Peyer's patch (tissue), 4 donors: ENCODE measurements around the gene GRIK3.

Experiments
- POLR2A ChIP-seq, 2 donors: fragments of 450-650 bp; IDR thresholded peaks; one replicate each; pipeline ENCODE4 v1.5.1; 2017; ENCODE audit warnings: antibody characterized with exemption in 2 of 2, mild to moderate bottlenecking in 2 of 2, moderate library complexity in 2 of 2
- TF ChIP-seq, protein P1 (sequence below), 6 experiments: fragments of 450-650 bp in 4 of 6; fragments of 200-600 bp in 2 of 6; sonication (generic) in 1 of 6; IDR thresholded peaks; one replicate each; pipeline ENCODE4 v1.5.1; 2017 to 2019; ENCODE audit warnings: antibody characterized with exemption in 6 of 6, mild to moderate bottlenecking in 3 of 6, moderate library complexity in 1 of 6

DNA sequence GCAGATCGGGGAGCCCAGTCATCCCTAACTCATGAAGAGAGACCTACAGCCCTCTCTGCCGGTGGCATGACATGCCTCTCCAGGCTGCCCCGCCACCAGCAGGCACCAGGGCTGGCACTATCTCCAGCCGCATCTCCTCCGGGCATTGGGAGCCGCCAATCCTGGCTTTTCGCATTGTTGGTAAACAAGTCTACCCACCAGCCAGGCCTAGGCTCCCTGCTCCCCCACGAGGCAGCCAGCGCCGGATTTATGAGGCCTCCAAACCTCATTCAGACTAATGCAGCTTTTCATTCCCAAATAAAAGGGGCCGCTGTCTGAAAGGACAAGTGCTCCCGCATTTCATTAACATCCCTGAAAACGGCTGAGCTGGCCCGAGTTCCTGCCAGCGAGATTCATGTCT is 3.4 kb upstream of the GRIK3 start:
- TF ChIP-seq, protein P1, sequence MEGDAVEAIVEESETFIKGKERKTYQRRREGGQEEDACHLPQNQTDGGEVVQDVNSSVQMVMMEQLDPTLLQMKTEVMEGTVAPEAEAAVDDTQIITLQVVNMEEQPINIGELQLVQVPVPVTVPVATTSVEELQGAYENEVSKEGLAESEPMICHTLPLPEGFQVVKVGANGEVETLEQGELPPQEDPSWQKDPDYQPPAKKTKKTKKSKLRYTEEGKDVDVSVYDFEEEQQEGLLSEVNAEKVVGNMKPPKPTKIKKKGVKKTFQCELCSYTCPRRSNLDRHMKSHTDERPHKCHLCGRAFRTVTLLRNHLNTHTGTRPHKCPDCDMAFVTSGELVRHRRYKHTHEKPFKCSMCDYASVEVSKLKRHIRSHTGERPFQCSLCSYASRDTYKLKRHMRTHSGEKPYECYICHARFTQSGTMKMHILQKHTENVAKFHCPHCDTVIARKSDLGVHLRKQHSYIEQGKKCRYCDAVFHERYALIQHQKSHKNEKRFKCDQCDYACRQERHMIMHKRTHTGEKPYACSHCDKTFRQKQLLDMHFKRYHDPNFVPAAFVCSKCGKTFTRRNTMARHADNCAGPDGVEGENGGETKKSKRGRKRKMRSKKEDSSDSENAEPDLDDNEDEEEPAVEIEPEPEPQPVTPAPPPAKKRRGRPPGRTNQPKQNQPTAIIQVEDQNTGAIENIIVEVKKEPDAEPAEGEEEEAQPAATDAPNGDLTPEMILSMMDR (IDR thresholded peaks at IDR 0.05) = no peak
- no peak for TF ChIP-seq POLR2A (IDR thresholded peaks at IDR 0.05)
